ENCODE results near the gene DCX. TPM values are rescaled to one million over a fixed set of nuclear protein-coding genes. Genes with fewer than 3 reads are reported as not detected.

Gene DCX
- total RNA-seq, 1 donor from 2014 or later: 389 TPM

- no peak for DNase-seq
Observed at GRCh38 chrX:111302284-111302683, 109.7 kb downstream of the DCX start.

- no peak for DNase-seq
Observed at GRCh38 chrX:111288841-111289240, 123.2 kb downstream of the DCX start.

GRCh38 chrX:111284631-111285293 lies 127.2 kb downstream of the DCX start:
- no peak for DNase-seq

GRCh38 chrX:111283446-111283845 lies 128.5 kb downstream of the DCX start:
- no peak for DNase-seq

- DNase-seq: no peak
Observed at GRCh38 chrX:111282991-111283390, 129.0 kb downstream of the DCX start.

- DNase-seq: no peak
Observed at GRCh38 chrX:111282139-111282538, 129.9 kb downstream of the DCX start.

- DNase-seq: no peak
Observed at GRCh38 chrX:111270339-111270738, 141.7 kb downstream of the DCX start, which contains the start of gene CAPN6. TSS of gene CAPN6 (minus strand) at chrX:111270483. CDS start at chrX:111263936, 6,547 bp downstream.

- DNase-seq: no peak
Observed at GRCh38 chrX:111268506-111268905, 143.5 kb downstream of the DCX start.

- DNase-seq: no peak
Observed at GRCh38 chrX:111265486-111265885, 146.5 kb downstream of the DCX start.

GRCh38 chrX:111264385-111264784 lies 147.6 kb downstream of the DCX start:
- DNase-seq: no peak

- DNase-seq: no peak
Observed at GRCh38 chrX:111262086-111262485, 149.9 kb downstream of the DCX start.

- no peak for DNase-seq
Observed at GRCh38 chrX:111260451-111260850, 151.5 kb downstream of the DCX start.

GRCh38 chrX:111259559-111259958 lies 152.4 kb downstream of the DCX start:
- no peak for DNase-seq

- no peak for DNase-seq
Observed at GRCh38 chrX:111257733-111258132, 154.3 kb downstream of the DCX start.

- DNase-seq: no peak
Observed at GRCh38 chrX:111254896-111255693, 156.9 kb downstream of the DCX start.

GRCh38 chrX:111244235-111244750 lies 167.7 kb downstream of the DCX start:
- DNase-seq: no peak

Small RNA genes within 50 kb of the gene (small RNA-seq; reads per million reads assigned to genes)
- gene RNU6-496P: not detected

Other genes starting within 250 kb of the DCX start
- gene CAPN6, start 141.7 kb downstream of the DCX start, total RNA-seq: 0.31 TPM
- gene SERTM2, start 99.5 kb upstream of the DCX start, total RNA-seq: 0.16 TPM

Measured in occipital lobe (tissue), 3 donors.